Ishikawa (cell line): ENCODE data around the gene KRTAP10-5.

Source experiments
- CEBPB ChIP-seq: IDR thresholded peaks from 2 replicates; pipeline ENCODE4 v1.6.1; 2012
- CREB1 ChIP-seq: IDR thresholded peaks from 2 replicates; pipeline ENCODE4 v1.6.1; 2012; ENCODE audit warnings: low read depth
- EGR1 ChIP-seq: IDR thresholded peaks from 2 replicates; pipeline ENCODE4 v1.6.1; 2012
- EP300 ChIP-seq: IDR thresholded peaks from 2 replicates; pipeline ENCODE4 v1.6.1; 2012; ENCODE audit warnings: borderline replicate concordance
- FOXM1 ChIP-seq: IDR thresholded peaks from 2 replicates; pipeline ENCODE4 v1.6.1; 2012; ENCODE audit warnings: low read depth, borderline replicate concordance
- MAX ChIP-seq: IDR thresholded peaks from 2 replicates; pipeline ENCODE4 v1.6.1; 2012
- NFIC ChIP-seq: IDR thresholded peaks from 2 replicates; pipeline ENCODE4 v1.6.1; 2012
- RAD21 ChIP-seq: IDR thresholded peaks from 2 replicates; pipeline ENCODE4 v1.6.1; 2012; ENCODE audit warnings: low read depth
- TAF1 ChIP-seq: IDR thresholded peaks from 2 replicates; pipeline ENCODE4 v1.6.1; 2012; ENCODE audit warnings: low read depth, mild to moderate bottlenecking
- TCF12 ChIP-seq: IDR thresholded peaks from 2 replicates; pipeline ENCODE4 v1.6.1; 2012; ENCODE audit warnings: low read depth
- TEAD4 ChIP-seq: IDR thresholded peaks from 2 replicates; pipeline ENCODE4 v1.6.1; 2012
- YY1 ChIP-seq: IDR thresholded peaks from 2 replicates; pipeline ENCODE4 v1.6.1; 2012; ENCODE audit warnings: low read depth
- ZBTB7A ChIP-seq: IDR thresholded peaks from 2 replicates; pipeline ENCODE4 v1.6.1; 2012; ENCODE audit warnings: low read depth
- TF ChIP-seq, protein P1 (sequence below): IDR thresholded peaks from 2 replicates; pipeline ENCODE4 v1.6.1; 2012
- TF ChIP-seq, protein P2 (sequence below): IDR thresholded peaks from 2 replicates; pipeline ENCODE4 v1.6.1; 2012; ENCODE audit warnings: low read depth, mild to moderate bottlenecking

Gene KRTAP10-5

DNA sequence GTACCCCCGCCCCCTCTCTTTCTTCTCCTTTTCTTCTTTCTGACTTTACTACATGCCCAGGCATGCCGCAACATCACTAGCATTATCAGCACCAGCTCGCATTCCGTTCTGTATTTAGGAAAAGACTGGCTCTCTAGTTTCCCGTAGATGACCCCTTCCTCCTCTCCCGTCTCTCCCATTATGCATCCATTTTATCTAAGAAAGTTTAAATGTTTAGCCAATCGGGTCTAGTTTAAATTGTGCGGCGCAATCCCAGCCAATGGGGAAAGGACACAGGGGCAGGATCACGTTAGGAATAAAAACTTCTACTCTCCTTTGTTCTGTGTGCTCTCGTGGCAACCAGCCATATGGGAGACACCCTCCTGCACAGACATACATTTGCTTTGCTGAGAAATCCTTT, 17.7 kb upstream of the KRTAP10-5 start:
- TF ChIP-seq RAD21, result no peak
- no peak for TF ChIP-seq TEAD4
- TF ChIP-seq, protein P1, sequence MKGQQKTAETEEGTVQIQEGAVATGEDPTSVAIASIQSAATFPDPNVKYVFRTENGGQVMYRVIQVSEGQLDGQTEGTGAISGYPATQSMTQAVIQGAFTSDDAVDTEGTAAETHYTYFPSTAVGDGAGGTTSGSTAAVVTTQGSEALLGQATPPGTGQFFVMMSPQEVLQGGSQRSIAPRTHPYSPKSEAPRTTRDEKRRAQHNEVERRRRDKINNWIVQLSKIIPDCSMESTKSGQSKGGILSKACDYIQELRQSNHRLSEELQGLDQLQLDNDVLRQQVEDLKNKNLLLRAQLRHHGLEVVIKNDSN, result no peak
- TF ChIP-seq, protein P2, sequence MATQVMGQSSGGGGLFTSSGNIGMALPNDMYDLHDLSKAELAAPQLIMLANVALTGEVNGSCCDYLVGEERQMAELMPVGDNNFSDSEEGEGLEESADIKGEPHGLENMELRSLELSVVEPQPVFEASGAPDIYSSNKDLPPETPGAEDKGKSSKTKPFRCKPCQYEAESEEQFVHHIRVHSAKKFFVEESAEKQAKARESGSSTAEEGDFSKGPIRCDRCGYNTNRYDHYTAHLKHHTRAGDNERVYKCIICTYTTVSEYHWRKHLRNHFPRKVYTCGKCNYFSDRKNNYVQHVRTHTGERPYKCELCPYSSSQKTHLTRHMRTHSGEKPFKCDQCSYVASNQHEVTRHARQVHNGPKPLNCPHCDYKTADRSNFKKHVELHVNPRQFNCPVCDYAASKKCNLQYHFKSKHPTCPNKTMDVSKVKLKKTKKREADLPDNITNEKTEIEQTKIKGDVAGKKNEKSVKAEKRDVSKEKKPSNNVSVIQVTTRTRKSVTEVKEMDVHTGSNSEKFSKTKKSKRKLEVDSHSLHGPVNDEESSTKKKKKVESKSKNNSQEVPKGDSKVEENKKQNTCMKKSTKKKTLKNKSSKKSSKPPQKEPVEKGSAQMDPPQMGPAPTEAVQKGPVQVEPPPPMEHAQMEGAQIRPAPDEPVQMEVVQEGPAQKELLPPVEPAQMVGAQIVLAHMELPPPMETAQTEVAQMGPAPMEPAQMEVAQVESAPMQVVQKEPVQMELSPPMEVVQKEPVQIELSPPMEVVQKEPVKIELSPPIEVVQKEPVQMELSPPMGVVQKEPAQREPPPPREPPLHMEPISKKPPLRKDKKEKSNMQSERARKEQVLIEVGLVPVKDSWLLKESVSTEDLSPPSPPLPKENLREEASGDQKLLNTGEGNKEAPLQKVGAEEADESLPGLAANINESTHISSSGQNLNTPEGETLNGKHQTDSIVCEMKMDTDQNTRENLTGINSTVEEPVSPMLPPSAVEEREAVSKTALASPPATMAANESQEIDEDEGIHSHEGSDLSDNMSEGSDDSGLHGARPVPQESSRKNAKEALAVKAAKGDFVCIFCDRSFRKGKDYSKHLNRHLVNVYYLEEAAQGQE, result no peak
- no peak for TF ChIP-seq TAF1
- TF ChIP-seq TCF12, result no peak

GRCh38 chr21:44596068-44596725, 15.8 kb upstream of the KRTAP10-5 start:
- TF ChIP-seq EP300 (peak; percentile 69), TCF12 (peak; percentile 58), TEAD4 (peak; percentile 78), NFIC (peak; percentile 46; the same call in 1 of the 2 replicates), CEBPB (no peak)

DNA sequence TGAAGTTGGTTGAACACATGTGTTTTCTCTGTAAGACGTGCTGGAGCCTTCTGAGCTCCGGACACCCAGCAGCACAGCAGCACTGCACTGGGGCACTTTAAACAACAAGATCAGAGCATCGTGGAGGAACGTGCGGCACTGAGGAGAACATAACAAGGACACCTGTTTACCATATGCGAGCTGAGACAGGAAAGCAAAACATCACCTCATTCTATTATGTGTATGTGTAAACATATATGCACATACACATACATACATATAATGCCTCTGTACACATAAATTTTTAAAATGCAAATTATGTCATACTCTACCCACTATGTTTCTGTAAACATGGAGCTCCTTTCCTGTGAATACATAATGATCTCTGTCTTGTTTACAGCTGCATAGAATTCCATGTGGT, 15.1 kb upstream of the KRTAP10-5 start:
- no peak for TF ChIP-seq TAF1

DNA sequence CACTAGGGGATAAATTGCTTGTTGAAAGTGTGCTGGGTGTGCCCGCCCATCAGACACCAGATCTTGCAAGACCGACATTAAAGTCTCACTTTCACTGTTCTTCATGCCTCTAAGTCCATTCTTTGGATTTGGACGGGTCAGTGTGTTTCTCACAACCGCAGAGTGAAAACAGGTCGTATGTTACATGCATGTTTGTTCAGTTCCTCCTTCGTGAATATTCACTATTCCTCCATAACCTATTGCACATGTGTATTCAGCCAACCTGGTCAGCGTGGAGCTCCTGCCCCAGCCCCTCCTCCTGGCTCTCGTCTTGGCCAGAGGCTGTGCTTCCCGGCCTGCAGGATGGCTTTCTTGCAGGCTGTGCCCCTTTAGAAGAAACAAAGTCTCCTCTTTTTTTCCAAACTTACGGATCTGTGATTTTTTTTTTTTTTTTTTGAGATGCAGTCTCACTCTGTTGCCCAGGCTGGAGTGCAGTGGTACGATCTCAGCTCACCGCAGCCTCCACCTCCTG, 14.1 kb upstream of the KRTAP10-5 start:
- TF ChIP-seq EP300 (no peak), CREB1 (no peak), EGR1 (no peak), ZBTB7A (no peak), CEBPB (no peak), TCF12 (no peak), FOXM1 (no peak), MAX (no peak), NFIC (no peak), TEAD4 (no peak), TAF1 (no peak), YY1 (no peak), RAD21 (no peak)
- TF ChIP-seq, protein P1, result no peak
- TF ChIP-seq, protein P2, result no peak

DNA sequence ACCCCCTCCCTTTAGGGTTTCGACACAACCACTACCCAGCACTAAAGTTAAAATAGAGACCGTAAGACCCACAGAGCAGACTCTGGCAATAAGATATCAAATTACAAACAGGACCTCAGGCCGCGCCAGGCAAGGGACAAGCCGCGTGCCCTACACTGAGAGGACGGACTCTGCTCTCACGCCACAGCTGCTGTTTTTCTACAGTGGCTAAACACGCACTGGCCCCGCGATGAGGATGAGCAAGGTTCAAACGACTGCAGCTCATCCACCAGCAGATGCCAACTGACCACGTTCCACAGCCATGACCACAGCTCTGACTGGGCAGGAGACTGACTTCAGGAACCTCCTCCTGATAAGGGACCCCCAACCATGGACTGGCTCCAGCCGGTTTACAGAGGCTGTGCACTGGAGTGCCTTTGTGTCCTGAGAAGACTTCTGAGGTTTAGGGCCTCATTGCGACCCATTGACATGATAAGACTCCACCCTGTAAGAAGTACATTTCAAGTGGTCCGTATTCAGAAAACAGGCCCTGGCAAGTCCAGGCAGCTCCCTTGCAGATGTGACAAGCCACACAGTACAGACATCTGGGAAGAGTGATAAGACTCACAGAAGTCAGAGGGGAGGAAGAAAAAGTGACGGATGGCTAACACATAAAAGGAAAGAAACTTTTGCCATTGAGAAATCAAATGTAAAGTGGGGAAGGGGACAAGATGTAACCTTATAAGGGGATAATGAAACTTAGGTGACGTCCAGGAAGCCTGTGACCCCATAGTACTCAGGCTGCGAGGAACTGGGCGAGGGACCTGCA, 13.4 kb upstream of the KRTAP10-5 start:
- TF ChIP-seq, protein P2, result no peak
- TF ChIP-seq MAX, result 0 out of 2 replicates have a peak, but pooled peaks have one; percentile 14
